HG02763 (cell line): ENCODE measurements around the gene MEDAG.

Source experiments
- ATAC-seq: cut with Tn5 transposase; IDR thresholded peaks from one replicate; pipeline ENCODE4 v1.9.1; 2021; ENCODE audit warnings: mild to moderate bottlenecking, moderate library complexity; ENCODE audit not compliant: unreplicated experiment

Gene MEDAG

DNA sequence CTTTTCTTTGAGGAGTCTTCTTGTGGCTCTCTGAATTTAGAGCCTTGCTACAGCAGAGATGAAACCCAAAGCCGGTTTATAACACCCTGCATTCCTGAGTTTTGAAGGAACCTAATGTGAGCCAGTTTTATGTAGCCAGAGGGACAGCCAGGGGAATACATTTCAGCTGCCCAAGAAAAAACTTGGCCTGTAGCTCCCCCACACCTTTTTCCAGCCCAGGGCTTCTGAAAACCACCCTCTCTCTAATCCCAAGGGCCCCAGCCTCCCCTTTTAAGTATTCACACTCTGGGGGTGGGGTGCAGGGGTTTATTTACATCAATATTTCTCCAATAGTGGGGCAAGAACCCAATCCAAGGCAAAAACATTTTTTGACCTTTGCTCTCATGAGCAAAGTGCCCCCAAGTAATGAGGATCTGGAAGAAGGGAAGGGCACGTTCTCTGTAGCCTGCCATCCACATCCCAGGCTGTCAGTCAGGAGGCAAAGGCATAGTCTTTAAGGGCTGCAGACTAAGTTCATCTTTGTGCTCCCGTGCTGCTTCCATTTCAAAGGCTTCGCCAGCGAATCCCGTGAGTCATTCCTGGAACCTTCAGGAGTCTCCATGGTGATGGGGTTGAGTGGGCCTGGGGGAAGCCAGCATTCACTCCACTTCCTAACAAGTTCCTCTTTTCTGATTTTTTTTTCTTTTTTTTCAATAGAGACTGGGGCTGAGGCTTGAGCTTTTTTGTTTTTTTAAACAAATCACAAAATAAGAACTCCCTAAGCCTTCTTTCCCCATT, 33.2 kb upstream of the MEDAG start:
- ATAC-seq, result no peak

DNA sequence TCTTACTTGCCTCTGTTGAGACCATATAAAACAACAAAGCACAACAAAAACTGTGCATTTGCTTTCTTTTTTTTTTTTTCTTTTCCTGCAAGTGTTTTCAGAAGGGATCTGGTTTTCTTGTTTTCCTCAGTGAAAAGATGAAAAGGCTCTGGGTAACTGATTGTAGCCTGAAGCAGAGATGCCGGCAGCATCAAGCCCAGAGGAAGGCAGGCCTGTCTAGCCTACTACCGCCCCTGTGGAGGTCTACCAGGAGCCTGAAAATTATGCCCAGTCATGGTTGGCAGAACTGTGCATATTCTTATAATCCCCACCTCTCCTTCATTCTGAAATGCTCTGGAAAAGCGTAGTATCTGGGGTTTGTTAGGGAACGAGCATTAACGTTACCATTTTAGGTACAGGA, 32.6 kb upstream of the MEDAG start:
- no peak for ATAC-seq

GRCh38 chr13:30874111-30874510, 32.0 kb upstream of the MEDAG start:
- no peak for ATAC-seq

DNA sequence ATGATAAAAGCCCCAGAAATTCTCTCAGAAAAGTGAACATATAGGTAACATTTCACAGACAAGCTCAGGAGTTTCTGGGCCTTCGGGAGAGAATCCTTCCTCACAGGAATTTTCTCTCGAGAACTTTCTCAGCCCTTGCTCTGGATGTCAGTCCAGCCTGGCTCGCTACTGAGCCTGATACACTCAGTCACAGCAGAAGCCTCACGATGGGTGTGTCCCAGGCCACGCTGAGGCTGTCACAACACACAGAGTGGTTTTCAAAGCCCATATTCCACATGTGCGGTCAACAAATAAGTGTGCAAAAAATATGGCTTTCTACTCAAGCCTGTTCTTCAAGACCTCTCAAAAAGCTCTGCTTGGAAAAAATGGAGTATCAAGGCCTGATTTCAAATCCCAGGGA, 31.5 kb upstream of the MEDAG start:
- ATAC-seq, result no peak

DNA sequence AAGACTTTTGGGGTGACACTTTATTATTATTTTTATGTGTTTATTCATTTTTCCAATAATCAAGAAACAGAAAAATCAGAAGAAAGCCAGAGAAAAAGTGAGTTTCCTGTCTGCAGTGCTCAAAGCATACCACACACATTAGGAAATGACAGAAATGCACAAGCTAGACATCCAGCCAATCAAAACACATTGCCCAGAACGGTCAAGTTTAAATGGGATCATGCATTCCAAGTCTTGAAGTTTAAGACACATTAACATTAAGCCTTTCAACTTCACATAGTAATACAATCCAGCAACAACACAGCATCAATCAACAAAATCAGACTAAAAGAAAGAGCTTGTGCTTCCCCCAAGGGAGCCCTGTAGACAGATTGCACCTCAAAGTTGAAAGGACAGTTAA, 28.7 kb upstream of the MEDAG start:
- ATAC-seq, result no peak

GRCh38 chr13:30880151-30880855, 25.8 kb upstream of the MEDAG start:
- no peak for ATAC-seq

GRCh38 chr13:30880856-30881155, 25.3 kb upstream of the MEDAG start:
- ATAC-seq, result no peak

DNA sequence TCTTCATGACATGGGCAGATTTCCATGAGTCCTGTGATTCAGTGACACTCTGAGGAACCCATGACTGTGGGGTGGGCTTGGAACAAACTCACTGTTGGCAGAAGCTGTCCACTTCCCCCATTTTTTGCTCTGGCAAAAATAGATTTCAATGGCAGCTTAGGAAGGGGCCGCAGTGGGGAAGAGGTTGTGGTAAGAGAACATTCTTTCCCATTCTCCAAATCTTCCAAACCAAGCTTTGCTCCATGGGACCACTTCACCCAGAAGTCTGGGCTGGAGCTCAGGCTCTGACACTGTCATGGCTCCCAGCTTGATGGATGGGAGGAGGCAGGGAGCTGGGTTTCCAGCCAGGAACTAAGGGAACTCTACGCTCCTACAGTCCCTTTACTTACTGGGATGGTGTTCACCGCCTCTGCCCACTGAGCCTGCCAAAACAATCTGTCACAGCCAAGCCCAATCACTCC, 24.9 kb upstream of the MEDAG start:
- ATAC-seq, result no peak

GRCh38 chr13:30882026-30882850, 23.8 kb upstream of the MEDAG start:
- no peak for ATAC-seq

- ATAC-seq, result no peak
These were observed 22.9 kb upstream of the MEDAG start for GRCh38 chr13:30882996-30883766.

DNA sequence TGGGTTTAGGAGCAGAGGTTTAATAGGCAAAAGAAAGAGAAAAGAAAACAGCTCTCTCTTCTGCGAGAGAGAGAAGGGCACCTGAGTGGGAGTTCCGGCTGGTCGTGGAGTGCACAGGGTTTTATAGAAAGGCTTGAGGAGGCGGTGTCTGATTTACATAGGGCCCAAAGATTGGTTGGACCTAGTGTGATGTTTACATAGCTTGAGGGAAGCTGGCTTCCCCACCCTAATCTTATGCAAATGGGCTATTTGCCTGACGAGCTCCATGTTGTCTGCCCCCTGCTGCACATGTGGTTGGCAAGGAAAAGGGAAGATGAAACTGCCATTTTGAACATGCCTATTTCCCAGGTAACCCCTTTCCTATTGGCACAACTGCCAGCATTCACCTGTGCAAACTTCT, 21.5 kb upstream of the MEDAG start:
- ATAC-seq, result no peak

GRCh38 chr13:30889196-30889690, 16.8 kb upstream of the MEDAG start:
- ATAC-seq, result no peak

- no peak for ATAC-seq
These were observed 13.1 kb upstream of the MEDAG start for GRCh38 chr13:30892966-30893365.

DNA sequence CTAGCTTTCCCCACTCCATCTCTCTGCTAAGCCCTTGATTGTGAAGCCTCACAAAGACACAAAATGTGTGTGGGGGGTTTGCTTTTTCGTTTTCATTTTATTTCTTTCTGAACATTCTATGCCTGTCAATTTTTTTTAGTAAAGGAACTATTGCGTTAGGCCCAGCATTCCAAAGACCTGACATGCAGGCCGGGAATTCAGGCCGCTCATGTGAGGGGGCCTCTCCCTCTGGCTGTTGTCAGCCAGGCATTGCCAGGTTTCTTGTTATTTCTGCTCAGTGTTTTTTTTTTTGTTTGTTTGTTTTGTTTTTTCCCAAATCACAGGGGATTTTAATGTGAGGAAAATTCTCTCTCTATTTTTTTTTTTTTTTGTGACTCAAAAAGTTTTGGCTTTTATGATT, 10.3 kb upstream of the MEDAG start:
- ATAC-seq, result no peak

DNA sequence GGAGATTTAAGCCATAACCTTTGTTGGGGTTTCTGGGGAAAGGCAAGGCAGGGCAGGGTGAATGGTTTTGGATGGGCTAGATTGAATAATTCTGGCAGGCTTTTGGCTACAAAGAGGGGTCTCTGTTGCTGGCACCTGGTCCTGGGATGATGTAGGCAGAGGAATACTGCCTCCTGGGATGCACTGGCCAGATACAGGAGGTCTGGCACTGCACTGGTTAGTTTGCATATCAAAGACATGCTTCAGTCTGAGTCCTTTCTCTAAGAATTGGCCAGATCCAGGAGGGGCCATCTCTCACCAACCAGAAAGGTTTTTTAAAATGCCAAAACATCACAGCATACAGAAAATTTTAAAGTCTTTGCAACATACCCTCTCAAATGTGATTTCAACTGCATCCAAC, 8.0 kb upstream of the MEDAG start:
- no peak for ATAC-seq

DNA sequence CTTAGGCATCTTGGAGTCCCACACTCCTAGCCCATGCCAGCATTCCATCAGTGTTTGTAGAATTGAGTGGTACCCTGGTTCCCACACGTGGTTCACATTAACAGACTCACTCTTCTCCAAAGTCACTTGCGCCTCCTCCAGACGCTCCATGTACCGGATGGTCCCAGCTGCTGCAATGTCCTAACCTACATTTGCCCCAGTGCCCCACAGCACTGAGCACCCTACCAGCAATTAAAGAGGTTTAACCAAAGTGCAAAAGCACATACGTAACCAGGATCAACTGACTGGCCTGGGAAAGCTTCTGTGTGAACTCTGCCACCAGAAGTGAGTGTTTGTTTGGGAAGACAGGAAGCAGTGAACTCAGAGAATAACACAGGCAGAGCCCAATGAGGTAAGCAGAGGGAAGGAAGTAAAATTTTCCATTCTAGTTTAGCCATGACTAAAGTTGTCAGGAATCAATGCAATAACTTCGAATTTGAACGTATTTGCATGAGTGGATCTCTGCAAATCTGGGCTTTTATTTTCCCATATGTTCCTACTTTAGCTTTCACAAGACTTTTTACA, 7.3 kb upstream of the MEDAG start:
- no peak for ATAC-seq

DNA sequence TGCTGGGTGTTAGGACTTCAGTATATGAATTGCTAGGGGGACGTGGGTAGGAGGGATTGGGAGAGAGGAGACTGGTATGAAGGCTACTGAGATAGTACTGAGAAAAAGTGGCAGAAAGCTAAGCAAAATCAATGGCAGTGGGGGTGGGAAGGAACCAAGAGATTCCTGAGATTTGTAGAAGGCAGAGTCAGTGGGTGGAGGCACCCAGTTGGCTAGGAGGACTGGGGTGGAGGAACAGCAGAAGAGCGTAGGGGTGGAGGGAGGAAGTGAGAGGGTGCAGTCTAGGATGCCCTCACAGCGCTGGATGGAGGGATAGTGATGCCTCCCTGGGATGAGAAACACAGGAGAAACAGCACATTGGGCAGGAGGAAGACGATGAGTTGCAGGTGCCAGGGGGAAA, 5.6 kb upstream of the MEDAG start:
- ATAC-seq, result no peak

- no peak for ATAC-seq
These were observed 4.9 kb upstream of the MEDAG start for GRCh38 chr13:30900952-30901749.

DNA sequence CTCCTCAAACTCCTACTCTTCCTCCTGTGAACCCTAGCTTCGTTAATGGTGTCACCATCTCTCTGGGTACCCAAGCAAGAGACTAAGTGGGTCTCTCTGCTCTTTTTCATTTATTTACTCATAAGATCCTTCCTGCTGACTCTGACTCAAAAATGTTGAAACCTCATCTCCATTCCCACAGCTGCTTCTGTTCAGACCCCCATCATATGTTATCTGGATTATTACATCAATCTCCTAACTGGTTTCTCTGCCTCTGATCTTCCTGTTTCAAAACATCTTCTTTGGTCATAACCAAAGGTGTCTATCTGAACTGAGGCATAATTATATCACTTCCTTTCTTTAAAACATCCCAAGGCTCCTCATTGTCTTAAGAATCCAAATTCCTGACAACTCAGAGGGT, 2.0 kb upstream of the MEDAG start:
- no peak for ATAC-seq
